K562 (cell line): ENCODE measurements around the gene FCGR3B. TPM values are rescaled to one million over a fixed set of nuclear protein-coding genes. Genes with fewer than 3 reads are reported as not detected.
"Not testable (repeated sequence)": the region's sequence is repeated elsewhere in the genome, so short reads cannot be mapped to it uniquely, and the experiment has no call there.

Source experiments
- ATAC-seq: fragments of 200-7000 bp; cut with Tn5 transposase; 3 replicates; pipeline ENCODE4 v1.9.1; 2020; ENCODE audit warnings: moderate library complexity
- BruUV-seq: library from RNA; stranded (reverse); fragments of 400-500 nt; replicated peaks from 2 replicates; lab custom pipeline; 2021; lab: Mats Ljungman, UMichigan
- CTCF ChIA-PET: fragments of 300-600 bp; formaldehyde crosslinking; extraction: SDS; loops from one replicate; lab custom pipeline; 2021; ENCODE audit warnings: low intra/inter-chr PET ratio; lab: Yijun Ruan, JAX
- POLR2A ChIA-PET: fragments of 300-600, 350-650 bp; sonication (Branson Sonifier 250); formaldehyde crosslinking; extraction: SDS; loops from one replicate; lab custom pipeline; 2021; ENCODE audit warnings: antibody characterized with exemption, inconsistent platforms; lab: Yijun Ruan, JAX
- DNase-seq, 4 experiments: peaks; one replicate each; pipeline versions ENCODE4 v3.0.0 to v3.0.0-alpha.2; 2011 to 2018; ENCODE audit warnings: low spot score in 3 of 4, mixed read lengths in 3 of 4; ENCODE audit errors: extremely low read depth in 1 of 4
- FAIRE-seq: peaks from 2 replicates; lab custom pipeline; 2011; peaks lifted over from hg19 to GRCh38; lab: Jason Lieb, UNC
- H2AFZ ChIP-seq: 2 replicates; pipeline ENCODE4 v1.6.0; 2011; ENCODE audit warnings: low read depth, low read length, control low read depth, inconsistent platforms
- H3K27ac ChIP-seq: fragments of 200-600 bp; 3 replicates; pipeline ENCODE4 v1.8.0; 2011; ENCODE audit warnings: low read depth, mild to moderate bottlenecking, control low read depth, inconsistent platforms, low read length, moderate library complexity, mixed read lengths; ENCODE audit errors: extremely low read depth
- H3K27me3 ChIP-seq, 2 experiments: fragments of 300-600 bp in 1 of 2; 2 replicates in 1 of 2; 3 replicates in 1 of 2; pipeline versions ENCODE4 v1.6.0 to v1.8.0; 2011; ENCODE audit warnings: inconsistent platforms in 2 of 2, low read length in 2 of 2, mild to moderate bottlenecking in 1 of 2, mixed read lengths in 1 of 2, moderate library complexity in 1 of 2; ENCODE audit not compliant: control insufficient read depth in 2 of 2, insufficient read depth in 2 of 2
- H3K36me3 ChIP-seq: fragments of 300-600 bp; 3 replicates; pipeline ENCODE4 v1.8.0; 2011; ENCODE audit warnings: mild to moderate bottlenecking, low read length, inconsistent platforms; ENCODE audit not compliant: control insufficient read depth, insufficient read depth
- H3K4me1 ChIP-seq, 2 experiments: fragments of 200-600 bp in 1 of 2; replicated peaks in 1 of 2; 2 replicates in 1 of 2; 3 replicates in 1 of 2; pipeline versions ENCODE4 v1.5.1 to v1.8.0; 2011; ENCODE audit warnings: inconsistent platforms in 2 of 2, low read length in 2 of 2, mild to moderate bottlenecking in 1 of 2, mixed read lengths in 1 of 2, moderate library complexity in 1 of 2; ENCODE audit not compliant: control insufficient read depth in 2 of 2, insufficient read depth in 2 of 2
- H3K4me2 ChIP-seq: 2 replicates; pipeline ENCODE4 v1.6.1; 2011; ENCODE audit warnings: low read length, control low read depth, inconsistent platforms, mixed read lengths; ENCODE audit not compliant: insufficient read depth
- H3K4me3 ChIP-seq: fragments of 200-600 bp; sonication (generic), shearing (Covaris generic); 2 replicates; pipeline ENCODE4 v1.5.1; 2016; ENCODE audit warnings: control low read depth, inconsistent platforms
- H3K79me2 ChIP-seq: fragments of 200-600 bp; 3 replicates; pipeline ENCODE4 v1.8.0; 2011; ENCODE audit warnings: low read length, inconsistent platforms; ENCODE audit not compliant: control insufficient read depth, insufficient read depth
- H3K9ac ChIP-seq, 2 experiments: 2 replicates each; pipeline versions ENCODE4 v1.6.0 to v1.6.1; 2011; ENCODE audit warnings: low read depth in 2 of 2, low read length in 2 of 2, control low read depth in 1 of 2, inconsistent platforms in 1 of 2, mild to moderate bottlenecking in 1 of 2, mixed read lengths in 1 of 2; ENCODE audit not compliant: insufficient read depth in 1 of 2
- H3K9me1 ChIP-seq: one replicate; pipeline ENCODE4 v1.6.0; 2011; ENCODE audit warnings: inconsistent platforms, mild to moderate bottlenecking, low read length, moderate library complexity; ENCODE audit not compliant: control insufficient read depth, insufficient read depth
- H3K9me3 ChIP-seq: replicated peaks from 2 replicates; pipeline ENCODE4 v1.5.1; 2011; ENCODE audit warnings: low read depth, low read length, inconsistent platforms; ENCODE audit not compliant: control insufficient read depth, insufficient read depth
- H4K20me1 ChIP-seq: replicated peaks from 2 replicates; pipeline ENCODE4 v1.6.1; 2011; ENCODE audit warnings: low read length, inconsistent platforms, mixed read lengths; ENCODE audit not compliant: control insufficient read depth, insufficient read depth
- CBX3 ChIP-seq, 2 experiments: IDR thresholded peaks; 1 replicate in 1 of 2; 2 replicates in 1 of 2; pipeline ENCODE4 v1.6.1; 2012; ENCODE audit warnings: inconsistent platforms in 2 of 2, low read length in 2 of 2, borderline replicate concordance in 1 of 2, control low read depth in 1 of 2
- CBX5 ChIP-seq: IDR thresholded peaks from 2 replicates; pipeline ENCODE4 v1.6.1; 2014; ENCODE audit warnings: low read depth, borderline replicate concordance
- ZNF740 ChIP-seq, 3 experiments: fragments of 200-800 bp in 1 of 3; sonication (Bioruptor generic) in 1 of 3; sonication (generic) in 1 of 3; formaldehyde crosslinking in 1 of 3; IDR thresholded peaks; 2 replicates each; pipeline versions ENCODE4 v1.6.1 to v1.8.0; 2016 to 2022; ENCODE audit warnings: mild to moderate bottlenecking in 2 of 3, missing compliant biosample characterization in 2 of 3, missing genetic modification characterization in 2 of 3, missing genetic modification reagents in 1 of 3
- WGBS: fragments of 100-300 bp; shearing (Covaris generic); methylation state at CpG from one replicate; pipeline ENCODE4 v1.1.6; 2016; ENCODE audit warnings: low coverage, mixed read lengths; ENCODE audit not compliant: insufficient coverage; ENCODE audit errors: missing lambda C conversion rate; 5-methylcytosine and 5-hydroxymethylcytosine counted together
- in situ Hi-C: fragments of 300-500 bp; cut with MboI; formaldehyde crosslinking; loops from 4 replicates; pipeline ENCODE4 v1.15.0; 2018; ENCODE audit warnings: inconsistent platforms, mixed read lengths
- intact Hi-C: fragments of 100-400 bp; cut with micrococcal nuclease; formaldehyde crosslinking; loops from 2 replicates; pipeline ENCODE4 v1.14.2; 2022
- polyA plus RNA-seq, 8 experiments: library from polyadenylated mRNA; depleted of rRNA in 4 of 8; stranded (reverse) in 5 of 8; unstranded in 3 of 8; fragments of >200 nt; fragmentation: Nextera tagmentation in 2 of 8; fragmentation: Illumina TruSeq in 1 of 8; extraction: Ambion mirVana in 2 of 8; extraction: Trizol in 1 of 8; gene quantifications; 2 replicates each; pipeline versions ENCODE4 v1.2.1 to v1.2.3, GENCODE V29; 2011 to 2014; ENCODE audit warnings: inconsistent platforms in 1 of 8, missing spikeins in 1 of 8
- total RNA-seq, 7 experiments: library from RNA; depleted of rRNA in 6 of 7; stranded (reverse); fragments of >200 nt in 6 of 7; fragmentation: Illumina TruSeq in 2 of 7; extraction: Trizol in 2 of 7; gene quantifications; 2 replicates each; pipeline versions ENCODE4 v1.2.1 to v1.2.3, GENCODE V29; 2011 to 2021; ENCODE audit warnings: low replicate concordance in 1 of 7

Gene FCGR3B
- total and polyA plus RNA-seq, 9 of the 15 experiments (the other 6 are each of a cell fraction or from before 2014, with no cell fraction given): 0.18 to 1.1 (median 0.40) TPM

- intact Hi-C loops, CTCF ChIA-PET, DNase-seq, H3K4me2 ChIP-seq, H3K9me1 ChIP-seq, FAIRE-seq, BruUV-seq, H3K4me1 ChIP-seq, ATAC-seq, H3K9ac ChIP-seq, H3K27me3 ChIP-seq, H3K9me3 ChIP-seq, H3K27ac ChIP-seq, H4K20me1 ChIP-seq, H3K79me2 ChIP-seq, H3K36me3 ChIP-seq, in situ Hi-C loops, H3K4me3 ChIP-seq, H2AFZ ChIP-seq, POLR2A ChIA-PET: not testable (repeated sequence)
- WGBS: 90% methylated on average over 4 of the region's 4 CpGs
- TF ChIP-seq CBX5: peak; percentile 52; the same call in 1 of the 2 replicates
- peak in 1 of 2 experiments; percentile 22; a peak in 1 of 3 replicates for TF ChIP-seq CBX3 (IDR thresholded peaks at IDR 0.05; ENCODE audit: borderline replicate concordance in 1 of 2, low read length in 2 of 2)
Observed at GRCh38 chr1:161618517-161618916, 12.5 kb downstream of the FCGR3B start.

GRCh38 chr1:161616417-161616816, 14.6 kb downstream of the FCGR3B start:
- H3K9me1 ChIP-seq; CTCF ChIA-PET; H3K4me1 ChIP-seq; BruUV-seq; ATAC-seq; DNase-seq; intact Hi-C loops; H3K9ac ChIP-seq; H3K36me3 ChIP-seq; H3K27ac ChIP-seq; in situ Hi-C loops; FAIRE-seq; H3K4me2 ChIP-seq; H3K27me3 ChIP-seq; H4K20me1 ChIP-seq; H2AFZ ChIP-seq; H3K4me3 ChIP-seq; POLR2A ChIA-PET; H3K9me3 ChIP-seq; H3K79me2 ChIP-seq; TF ChIP-seq ZNF740 (tag; IDR thresholded peaks at IDR 0.05): not testable (repeated sequence)
- TF ChIP-seq ZNF740 (CRISPR knock-in tag; IDR thresholded peaks at IDR 0.05): 0 out of 2 replicates have a peak, but pooled peaks have one; percentile 19
- WGBS: 82% methylated on average over 10 of the region's 30 CpGs
